NCI-H1105 treated with DMSO at 0.1 percent for 48 hours (cell line): ENCODE measurements around the gene MED12L.
A peak's percentile ranks its signal among the peaks of the same experiment; 100 is the strongest.
"Not testable (repeated sequence)": the region's sequence is repeated elsewhere in the genome, so short reads cannot be mapped to it uniquely, and the experiment has no call there.

Experiments used
- DNase-seq: peaks from one replicate; lab custom pipeline; 2025; lab: John Stamatoyannopoulos, UW

The MED12L gene, protein sequence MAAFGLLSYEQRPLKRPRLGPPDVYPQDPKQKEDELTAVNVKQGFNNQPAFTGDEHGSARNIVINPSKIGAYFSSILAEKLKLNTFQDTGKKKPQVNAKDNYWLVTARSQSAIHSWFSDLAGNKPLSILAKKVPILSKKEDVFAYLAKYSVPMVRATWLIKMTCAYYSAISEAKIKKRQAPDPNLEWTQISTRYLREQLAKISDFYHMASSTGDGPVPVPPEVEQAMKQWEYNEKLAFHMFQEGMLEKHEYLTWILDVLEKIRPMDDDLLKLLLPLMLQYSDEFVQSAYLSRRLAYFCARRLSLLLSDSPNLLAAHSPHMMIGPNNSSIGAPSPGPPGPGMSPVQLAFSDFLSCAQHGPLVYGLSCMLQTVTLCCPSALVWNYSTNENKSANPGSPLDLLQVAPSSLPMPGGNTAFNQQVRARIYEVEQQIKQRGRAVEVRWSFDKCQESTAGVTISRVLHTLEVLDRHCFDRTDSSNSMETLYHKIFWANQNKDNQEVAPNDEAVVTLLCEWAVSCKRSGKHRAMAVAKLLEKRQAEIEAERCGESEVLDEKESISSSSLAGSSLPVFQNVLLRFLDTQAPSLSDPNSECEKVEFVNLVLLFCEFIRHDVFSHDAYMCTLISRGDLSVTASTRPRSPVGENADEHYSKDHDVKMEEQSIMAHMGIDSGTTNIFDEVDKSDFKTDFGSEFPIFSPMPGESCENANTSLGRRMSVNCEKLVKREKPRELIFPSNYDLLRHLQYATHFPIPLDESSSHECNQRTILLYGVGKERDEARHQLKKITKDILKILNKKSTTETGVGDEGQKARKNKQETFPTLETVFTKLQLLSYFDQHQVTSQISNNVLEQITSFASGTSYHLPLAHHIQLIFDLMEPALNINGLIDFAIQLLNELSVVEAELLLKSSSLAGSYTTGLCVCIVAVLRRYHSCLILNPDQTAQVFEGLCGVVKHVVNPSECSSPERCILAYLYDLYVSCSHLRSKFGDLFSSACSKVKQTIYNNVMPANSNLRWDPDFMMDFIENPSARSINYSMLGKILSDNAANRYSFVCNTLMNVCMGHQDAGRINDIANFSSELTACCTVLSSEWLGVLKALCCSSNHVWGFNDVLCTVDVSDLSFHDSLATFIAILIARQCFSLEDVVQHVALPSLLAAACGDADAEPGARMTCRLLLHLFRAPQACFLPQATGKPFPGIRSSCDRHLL (N-terminal part only)

DNA sequence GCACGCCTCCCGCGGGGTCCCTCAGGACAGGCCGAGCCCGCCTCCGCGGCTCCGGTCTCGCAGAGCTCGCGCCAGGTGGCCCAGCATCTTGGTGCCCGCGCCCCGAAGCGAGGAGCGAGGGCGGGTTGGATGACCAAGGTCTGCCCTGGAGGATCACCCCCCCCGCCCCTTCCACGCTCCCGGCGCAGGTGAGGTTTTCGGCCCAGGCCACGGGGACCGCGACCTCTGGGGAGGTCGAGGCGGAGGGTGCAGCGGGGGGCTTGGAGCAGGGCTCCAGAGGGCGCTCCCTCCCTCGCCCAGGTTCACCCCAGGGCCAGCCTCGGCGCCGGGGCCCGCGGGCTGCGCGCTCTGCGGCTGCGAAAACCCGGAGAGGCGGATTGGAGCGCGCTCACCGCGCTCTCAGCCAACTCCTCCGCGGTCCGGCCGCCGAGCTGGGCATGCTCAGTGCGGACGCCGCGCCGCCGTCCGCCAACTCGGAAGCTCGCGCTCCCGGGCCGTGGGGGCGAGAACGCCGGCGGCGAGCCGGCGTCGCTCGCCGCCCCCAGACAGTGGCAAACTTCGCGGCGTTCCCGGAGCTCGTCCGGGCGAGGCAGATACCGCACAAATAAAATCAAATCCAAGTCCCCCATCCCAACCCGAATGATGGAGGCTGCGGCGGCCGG, at the start of gene MED12L:
Gene MED12L (plus strand): TSS at position 438 of the 662 bp plus-strand sequence. CDS start 1,263 bp downstream, outside the sequence.
- peak; percentile 91 for DNase-seq

DNA sequence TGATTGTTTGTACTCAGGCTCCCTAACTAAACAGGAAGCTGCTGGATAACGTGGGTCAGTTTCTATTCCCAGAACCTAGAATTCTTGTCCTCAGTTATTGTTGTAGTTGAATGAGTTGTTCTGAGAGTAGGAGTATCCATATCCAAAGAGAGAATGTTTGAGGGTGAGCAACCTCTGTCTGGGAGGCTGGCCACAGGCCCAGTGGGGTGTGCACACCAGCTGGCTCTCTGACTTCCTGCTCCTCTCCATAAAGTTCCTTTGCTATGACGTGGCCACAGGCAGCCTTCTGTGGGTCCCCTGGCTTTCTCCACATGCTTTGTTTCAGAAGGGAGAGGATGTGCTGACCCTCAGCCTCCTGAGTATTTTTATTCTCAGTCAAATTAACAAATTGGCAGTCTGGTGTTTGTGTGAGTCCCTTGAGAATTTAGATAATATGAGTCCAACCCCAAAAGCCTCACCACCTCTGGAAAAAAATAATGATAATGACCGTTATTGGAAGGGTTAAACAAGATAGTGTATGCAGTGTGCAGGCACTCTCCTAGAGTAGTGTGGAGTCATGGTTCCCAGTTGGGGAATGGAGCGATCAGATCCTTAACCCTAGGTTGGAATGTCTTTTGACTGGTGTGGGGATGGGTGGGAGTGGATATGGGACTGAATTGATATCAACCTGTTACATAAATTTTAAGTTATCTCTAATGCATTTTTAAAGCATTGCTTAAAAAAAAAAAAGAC, 47.6 kb upstream of the MED12L start:
- DNase-seq = no peak

DNA sequence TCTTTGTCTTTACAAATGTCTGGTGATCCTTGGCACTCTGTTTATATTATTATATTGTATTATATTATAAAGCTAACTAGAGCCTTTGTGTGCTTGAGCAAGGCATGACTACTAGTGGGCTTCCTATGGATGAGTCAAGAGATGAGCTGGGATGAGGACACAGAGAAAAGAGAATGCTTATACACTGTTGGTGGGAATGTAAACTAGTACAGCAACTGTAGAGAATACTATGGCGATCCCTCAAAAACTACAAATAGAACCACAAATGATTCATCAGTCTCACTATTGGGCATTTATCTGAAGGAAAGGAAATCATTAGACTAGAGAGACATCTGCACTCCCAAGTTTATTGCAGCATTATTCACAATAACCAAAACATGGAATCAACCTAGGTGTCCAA, 40.8 kb upstream of the MED12L start:
- DNase-seq = no peak

- DNase-seq = no peak
Observed at GRCh38 chr3:151047636-151048035, 37.8 kb upstream of the MED12L start.

DNA sequence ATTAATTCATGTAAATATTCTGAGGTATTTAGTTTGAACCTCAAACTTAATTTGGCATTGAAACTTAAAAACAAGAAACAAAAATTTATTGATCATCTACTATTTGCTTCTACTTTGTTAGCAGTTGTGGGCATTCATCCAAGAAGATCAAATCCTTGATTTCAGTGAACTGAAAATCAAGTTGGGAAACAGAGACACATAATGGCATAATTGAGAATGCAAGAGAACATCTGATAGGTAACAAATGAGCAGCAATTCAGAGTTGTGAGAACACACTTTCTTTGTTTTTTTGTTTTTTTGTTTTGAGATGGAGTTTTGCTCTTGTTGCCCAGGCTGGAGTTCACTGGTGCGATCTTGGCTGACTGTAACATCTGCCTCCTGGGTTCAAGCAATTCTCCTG, 33.9 kb upstream of the MED12L start:
- no peak for DNase-seq

DNA sequence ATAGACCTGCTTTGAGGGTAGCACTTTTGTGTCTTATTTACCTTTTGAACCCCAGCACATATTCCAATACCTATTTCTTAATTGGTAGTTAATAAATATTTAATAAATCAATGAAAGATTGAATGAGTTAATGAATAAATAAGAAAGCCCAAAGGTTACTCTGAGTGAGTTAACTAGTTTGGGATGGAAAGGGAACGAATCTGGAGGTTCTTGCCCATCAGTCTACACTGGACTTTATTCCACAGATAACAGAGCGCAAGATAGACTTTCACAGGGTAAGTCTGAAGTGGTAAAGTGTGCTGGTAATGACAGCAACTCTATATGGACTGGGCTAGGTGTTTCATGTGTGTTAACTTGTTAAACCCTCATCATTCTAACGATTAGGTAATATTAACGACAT, 33.1 kb upstream of the MED12L start:
- DNase-seq = no peak

DNA sequence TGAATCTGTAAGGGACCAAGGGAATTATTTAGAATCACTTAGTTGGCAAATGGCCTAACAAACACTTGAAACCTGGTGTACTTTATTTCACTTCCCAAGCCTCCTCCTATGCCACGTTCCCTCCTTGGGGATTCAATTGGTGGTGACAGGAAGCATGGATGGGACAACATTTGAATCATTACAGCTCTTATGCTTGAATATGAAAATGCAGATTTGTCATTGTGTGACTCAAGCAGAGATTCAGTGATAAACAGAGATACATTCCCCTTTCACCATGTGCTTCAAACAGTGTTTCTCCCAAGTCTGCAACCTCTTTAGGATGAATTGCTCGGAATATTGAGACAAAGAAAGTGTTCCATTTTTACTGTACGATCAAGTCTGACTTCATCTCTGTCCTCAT, 32.7 kb upstream of the MED12L start:
- no peak for DNase-seq

DNA sequence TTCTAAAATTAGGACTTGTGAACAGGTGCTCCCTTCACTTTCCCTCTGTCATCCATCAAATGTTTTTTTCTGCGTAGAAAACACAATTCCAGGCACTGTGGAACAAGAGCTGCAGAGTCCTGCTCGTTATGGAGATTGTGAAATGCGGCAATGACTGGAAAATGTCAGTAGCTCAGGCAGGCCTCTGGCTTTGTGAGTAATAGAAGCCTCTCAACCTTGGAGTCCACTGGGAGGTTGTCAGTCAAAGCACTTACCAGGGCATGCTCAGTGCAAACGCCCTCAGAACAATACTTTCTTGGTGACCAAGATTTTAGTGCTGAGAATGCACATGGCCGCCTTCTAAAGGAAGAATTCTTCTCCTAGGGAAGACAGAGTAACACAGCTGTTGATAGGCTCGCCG, 26.7 kb upstream of the MED12L start:
- no peak for DNase-seq

- no peak for DNase-seq
Observed at GRCh38 chr3:151062611-151063010, 22.9 kb upstream of the MED12L start.

DNA sequence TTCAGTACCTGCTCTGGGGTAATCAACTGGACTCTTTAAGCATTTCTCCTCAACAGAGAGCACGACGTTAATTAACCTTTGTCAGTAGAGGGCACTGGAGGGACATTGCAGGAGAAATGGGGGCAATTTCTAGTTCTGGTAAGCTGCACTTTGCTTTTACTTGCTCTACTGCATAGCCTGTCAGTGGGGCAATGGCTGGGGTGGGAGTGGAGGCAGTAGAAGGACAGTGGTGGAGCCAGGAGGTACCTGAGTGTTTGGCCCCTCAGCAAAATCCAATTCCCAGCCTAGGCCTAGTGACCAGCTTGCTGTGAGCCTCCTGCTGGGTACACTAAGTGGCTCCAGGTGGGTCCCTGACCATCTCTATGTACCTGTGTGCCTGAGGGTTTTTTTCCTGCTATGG, 18.3 kb upstream of the MED12L start:
- peak; percentile 29 for DNase-seq

- not testable (repeated sequence) for DNase-seq
Observed at GRCh38 chr3:151072842-151073241, 12.6 kb upstream of the MED12L start.

- no peak for DNase-seq
Observed at GRCh38 chr3:151074256-151074655, 11.2 kb upstream of the MED12L start.

DNA sequence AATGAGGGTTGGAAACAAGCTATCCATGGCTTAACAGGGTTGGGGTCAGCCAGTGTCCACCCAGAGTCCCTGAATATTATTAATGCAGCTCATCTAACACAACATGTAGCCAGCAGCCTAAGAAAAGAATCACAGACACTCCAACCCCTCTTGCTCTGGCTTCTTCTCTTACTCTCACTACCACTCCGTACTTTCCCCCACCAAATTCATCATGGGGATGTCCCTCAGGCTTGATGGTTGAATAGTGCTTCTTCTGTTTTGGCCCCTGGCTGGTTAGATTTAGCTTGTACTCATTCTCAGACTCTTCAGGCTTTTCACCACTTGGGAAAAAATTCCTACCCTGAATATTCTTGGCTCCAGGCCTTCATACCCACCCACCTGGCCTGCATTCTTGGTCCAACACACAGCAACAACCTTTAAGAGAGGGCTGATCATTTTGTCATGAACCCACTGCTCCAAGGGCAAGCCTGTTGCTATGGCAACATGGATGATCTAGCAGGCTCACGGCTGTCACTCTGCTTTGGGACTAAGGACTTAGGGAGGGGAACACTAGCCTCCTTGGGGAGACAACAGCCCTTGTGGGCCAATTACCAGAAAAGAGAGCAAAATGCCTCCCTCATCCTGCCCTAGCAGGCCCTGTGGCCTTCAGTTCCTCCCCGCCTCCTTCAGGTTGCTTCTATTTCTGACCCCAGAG, 9.4 kb upstream of the MED12L start:
- peak; percentile 50 for DNase-seq

DNA sequence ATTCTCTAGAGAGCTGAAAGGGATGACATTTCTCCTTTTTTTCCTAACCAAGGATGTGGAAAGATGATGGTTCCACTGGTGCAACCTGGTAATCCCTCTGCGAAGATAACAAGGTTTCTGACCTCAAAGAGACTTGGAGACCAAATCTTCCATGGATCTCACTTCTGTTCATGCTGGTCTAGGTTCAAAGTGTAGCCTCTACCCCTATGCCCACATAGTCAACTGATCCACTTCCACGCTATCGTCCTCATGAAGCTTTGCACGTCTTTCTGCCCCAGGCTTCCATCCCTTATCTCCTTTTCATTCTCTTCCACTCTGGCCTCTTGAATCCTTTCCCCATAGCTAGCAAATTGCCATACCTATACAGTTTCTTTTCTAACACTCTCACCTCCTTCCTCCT, 8.8 kb upstream of the MED12L start:
- no peak for DNase-seq

DNA sequence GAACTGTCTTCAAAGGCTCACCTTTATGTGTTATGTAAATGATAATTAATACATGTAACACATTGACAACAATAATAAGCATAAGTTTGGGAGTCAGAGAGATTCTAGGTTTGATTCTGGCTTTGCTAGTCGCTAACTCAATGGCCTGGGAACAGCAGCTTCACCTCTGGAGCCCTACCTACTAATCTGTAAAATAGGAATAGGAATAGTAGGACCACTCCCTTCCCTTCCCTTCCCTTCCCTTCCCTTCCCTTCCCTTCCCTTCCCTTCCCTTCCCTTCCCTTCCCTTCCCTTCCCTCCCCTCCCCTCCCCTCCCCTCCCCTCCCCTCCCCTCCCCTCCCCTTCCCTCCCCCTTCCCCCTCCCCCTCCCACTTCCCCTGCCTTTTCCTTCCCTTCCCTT, 4.4 kb upstream of the MED12L start:
- DNase-seq = not testable (repeated sequence)

DNA sequence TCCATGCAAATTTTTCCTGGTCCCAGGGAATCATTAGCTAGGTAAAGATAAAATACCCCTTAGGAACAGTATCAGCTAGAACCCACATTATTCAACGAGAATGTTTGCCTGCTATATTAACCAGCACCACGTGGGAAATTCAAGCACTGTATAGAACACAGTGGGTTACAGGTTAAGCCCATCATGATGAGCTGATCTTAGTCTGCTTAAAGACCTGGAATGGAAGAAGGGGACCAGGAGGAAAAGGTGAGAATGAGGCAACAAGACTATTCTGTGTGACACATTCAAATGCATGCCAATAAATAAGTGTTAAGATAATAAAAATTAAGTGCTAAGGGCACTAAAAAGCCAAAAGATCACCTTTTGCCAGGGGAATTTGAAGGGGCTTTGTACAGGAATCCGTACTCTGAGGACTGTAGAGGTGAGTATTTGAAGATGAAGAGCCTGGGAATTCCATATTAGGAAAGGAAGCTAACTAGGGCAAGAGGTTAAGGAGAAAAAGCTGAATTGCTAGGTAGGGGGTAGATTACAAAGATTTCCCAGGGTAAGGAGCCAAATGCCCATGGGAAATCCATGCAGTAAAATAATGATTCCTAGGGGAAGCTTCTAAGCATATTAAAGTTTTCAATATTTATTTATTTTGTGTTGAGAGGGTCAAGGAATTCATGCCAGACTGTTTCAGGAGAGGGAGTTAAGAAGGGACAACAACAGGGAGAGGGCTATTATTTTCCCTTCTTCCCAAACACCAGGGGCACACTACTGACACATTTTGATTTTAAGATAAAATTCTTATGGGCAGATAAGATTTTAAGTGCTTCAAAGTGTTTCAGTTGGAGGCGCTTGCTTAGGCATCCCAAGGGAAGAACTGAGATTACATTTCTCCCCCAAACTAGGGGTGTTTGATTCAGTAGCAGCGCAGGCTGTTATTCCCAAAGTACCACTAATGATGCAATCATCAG, 2.3 kb upstream of the MED12L start:
- DNase-seq = no peak

DNA sequence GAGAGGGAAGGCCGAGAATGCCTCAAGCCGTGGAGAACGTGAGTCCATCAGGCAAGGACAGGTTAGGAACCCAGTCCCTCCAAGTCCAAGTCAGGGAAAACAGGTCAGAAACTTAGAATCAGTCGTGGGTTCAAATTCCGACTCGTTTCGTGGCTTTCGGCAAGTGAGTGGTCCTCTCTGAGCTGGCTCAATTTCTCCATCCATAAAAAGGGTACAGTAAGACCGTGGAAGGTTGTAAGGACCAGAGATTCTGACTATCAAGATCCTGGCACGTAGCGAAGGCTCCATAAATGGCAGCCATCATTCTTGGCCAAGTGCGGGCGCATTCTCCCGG, 604 bp upstream of the MED12L start:
- DNase-seq = no peak

GRCh38 chr3:151085889-151086483, 522 bp downstream of the MED12L start:
- peak; percentile 63 for DNase-seq
